Nephron (organoid): ENCODE measurements around the gene TET1.
A peak's percentile ranks its signal among the peaks of the same experiment; 100 is the strongest.

ENCODE experiments used
- H3K27ac Mint-ChIP-seq, 3 experiments: 2 replicates each; pipeline ENCODE4 v1.8.0; 2020; ENCODE audit warnings: mixed read lengths in 3 of 3, mild to moderate bottlenecking in 2 of 3, moderate library complexity in 1 of 3
- H3K27me3 Mint-ChIP-seq: 2 replicates; pipeline ENCODE4 v1.8.0; 2021; ENCODE audit warnings: low read depth, mild to moderate bottlenecking, moderate library complexity, mixed read lengths
- H3K36me3 Mint-ChIP-seq: 2 replicates; pipeline ENCODE4 v1.8.0; 2020; ENCODE audit warnings: low read depth, mixed read lengths
- H3K4me1 Mint-ChIP-seq: 2 replicates; pipeline ENCODE4 v1.8.0; 2020; ENCODE audit warnings: mixed read lengths
- H3K4me3 Mint-ChIP-seq, 3 experiments: 2 replicates each; pipeline ENCODE4 v1.8.0; 2020; ENCODE audit warnings: mild to moderate bottlenecking in 3 of 3, mixed read lengths in 3 of 3, moderate library complexity in 2 of 3
- H3K9me3 Mint-ChIP-seq: 2 replicates; pipeline ENCODE4 v1.8.0; 2020; ENCODE audit warnings: mixed read lengths
- TF ChIP-seq, protein P1 (sequence below), 3 experiments: fragments of 200-600 bp; sonication (generic); IDR thresholded peaks; one replicate each; pipeline ENCODE4 v1.5.0; 2021; ENCODE audit warnings: antibody characterized with exemption in 3 of 3; ENCODE audit not compliant: unreplicated experiment in 3 of 3

Gene TET1

DNA sequence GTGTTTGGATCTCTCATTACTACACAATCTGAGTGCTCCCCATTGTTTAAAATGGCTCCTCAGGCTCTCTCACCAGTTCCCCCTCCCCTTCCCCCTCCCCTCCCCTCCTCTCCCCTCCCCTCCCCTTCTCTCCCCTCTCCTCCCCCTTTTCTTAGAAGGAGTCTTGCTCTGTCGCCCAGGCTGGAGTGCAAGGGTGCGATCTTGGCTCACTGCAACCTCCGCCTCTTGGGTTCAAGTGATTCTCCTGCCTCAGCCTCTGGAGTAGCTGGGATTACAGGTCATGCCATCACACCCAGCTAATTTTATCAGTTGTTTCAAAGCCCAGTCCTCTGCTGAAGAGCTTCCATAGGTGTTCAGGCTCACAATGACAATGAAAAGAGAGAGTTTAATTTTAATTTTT, 157.3 kb downstream of the TET1 start:
- no peak overlapping the region for H3K27ac Mint-ChIP-seq
- peaks cover 5% of the 10 kb centered on the region for H3K36me3 Mint-ChIP-seq
- H3K4me1 Mint-ChIP-seq: peaks cover 6% of the 10 kb centered on the region
- H3K27me3 Mint-ChIP-seq: no peaks in the 10 kb centered on the region
- H3K9me3 Mint-ChIP-seq: no peaks in the 10 kb centered on the region
- TF ChIP-seq, protein P1, sequence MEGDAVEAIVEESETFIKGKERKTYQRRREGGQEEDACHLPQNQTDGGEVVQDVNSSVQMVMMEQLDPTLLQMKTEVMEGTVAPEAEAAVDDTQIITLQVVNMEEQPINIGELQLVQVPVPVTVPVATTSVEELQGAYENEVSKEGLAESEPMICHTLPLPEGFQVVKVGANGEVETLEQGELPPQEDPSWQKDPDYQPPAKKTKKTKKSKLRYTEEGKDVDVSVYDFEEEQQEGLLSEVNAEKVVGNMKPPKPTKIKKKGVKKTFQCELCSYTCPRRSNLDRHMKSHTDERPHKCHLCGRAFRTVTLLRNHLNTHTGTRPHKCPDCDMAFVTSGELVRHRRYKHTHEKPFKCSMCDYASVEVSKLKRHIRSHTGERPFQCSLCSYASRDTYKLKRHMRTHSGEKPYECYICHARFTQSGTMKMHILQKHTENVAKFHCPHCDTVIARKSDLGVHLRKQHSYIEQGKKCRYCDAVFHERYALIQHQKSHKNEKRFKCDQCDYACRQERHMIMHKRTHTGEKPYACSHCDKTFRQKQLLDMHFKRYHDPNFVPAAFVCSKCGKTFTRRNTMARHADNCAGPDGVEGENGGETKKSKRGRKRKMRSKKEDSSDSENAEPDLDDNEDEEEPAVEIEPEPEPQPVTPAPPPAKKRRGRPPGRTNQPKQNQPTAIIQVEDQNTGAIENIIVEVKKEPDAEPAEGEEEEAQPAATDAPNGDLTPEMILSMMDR (IDR thresholded peaks at IDR 0.05; ENCODE audit: unreplicated experiment in 3 of 3): no peak
- H3K4me3 Mint-ChIP-seq: no peak overlapping the region

DNA sequence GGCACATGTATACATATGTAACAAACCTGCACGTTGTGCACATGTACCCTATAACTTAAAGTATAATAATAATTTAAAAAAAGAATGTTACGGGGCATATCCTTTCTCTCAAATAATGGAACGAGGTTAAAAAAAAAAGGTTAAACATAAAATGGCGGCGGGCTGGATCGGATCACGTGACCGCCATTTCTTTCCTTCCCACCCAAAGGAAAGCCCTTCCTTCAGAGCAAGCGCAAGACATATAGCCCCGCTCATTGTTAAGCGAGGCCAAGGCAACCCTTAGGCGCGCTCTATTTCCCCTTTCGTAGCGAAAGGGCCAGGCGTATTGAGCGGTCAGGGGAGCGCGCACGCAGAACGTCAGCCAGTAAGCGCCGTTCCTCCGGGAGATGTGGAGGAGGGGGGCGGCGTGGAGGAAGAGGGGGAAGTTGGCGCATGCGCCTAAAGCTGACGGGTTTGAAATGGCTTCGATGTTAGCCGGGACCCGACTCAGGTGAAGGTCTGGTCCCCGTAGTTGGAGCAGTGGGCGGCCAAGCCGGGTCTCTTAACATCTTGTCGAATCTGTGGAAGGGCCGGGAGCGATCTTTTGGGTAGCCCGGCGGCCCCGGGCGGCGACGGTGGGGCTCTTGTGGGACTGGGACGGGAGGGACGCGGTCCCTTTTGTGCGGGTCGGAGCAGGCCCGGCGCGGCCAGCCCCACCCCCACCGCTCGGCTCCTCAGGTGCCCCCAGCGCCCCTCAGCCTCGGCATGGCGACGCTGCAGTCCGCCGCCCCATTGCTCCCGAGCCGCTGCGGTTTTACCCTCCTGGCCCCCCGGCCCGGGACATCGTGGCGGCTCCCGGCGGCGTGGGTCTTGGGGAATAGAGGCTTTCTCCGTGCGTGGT, 160.9 kb downstream of the TET1 start, which contains the start of gene CCAR1:
Gene CCAR1 (plus strand): TSS at position 447 of the 880 bp plus-strand sequence. CDS start 1,266 bp downstream, outside the sequence.
- Mint-ChIP-seq H3K27ac (peak within 1 kb of the TSS; percentile 94 to 99 (median 98)), H3K27me3 (no peaks in the 10 kb centered on the region), H3K4me3 (peak within 1 kb of the TSS; percentile 90 to 94 (median 93)), H3K4me1 (peaks cover 8% of the 10 kb centered on the region), H3K36me3 (peaks cover 25% of the 10 kb centered on the region), H3K9me3 (no peaks in the 10 kb centered on the region)
- TF ChIP-seq, protein P1 (IDR thresholded peaks at IDR 0.05; ENCODE audit: unreplicated experiment in 3 of 3): no peak

DNA sequence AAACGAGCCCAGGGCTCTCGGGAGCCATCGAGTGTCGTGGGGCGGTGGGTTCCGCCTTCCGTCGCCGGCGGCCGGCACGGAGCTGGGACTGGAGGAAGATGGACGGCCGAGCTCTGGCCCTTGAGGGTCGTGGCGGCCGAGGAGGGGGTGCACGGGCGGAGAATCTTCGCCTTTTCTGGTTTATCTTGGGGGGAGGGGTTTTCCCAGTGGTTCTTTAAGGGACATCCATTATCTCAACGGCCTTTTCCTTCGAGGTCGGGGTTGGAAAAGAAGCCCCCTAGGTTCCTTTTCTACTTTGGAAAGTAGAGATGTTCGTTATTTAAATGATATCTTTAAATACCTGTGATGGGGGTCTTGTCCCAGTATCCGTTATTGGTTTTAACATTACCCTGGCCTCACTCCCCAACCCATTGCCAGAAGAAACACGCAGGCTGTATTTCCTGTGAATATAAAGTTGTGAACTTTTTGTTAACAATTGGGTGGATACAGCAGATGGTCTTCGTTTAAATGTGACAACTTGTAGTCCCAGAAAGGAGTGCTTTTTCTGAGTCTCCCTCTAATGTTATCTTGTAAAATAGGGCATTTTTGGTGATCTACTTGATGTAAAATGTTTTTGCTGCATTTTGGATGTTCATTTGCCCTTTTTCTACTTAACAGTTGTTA, 161.7 kb downstream of the TET1 start:
- H3K4me1 Mint-ChIP-seq: peaks cover 8% of the 10 kb centered on the region
- TF ChIP-seq, protein P1 (IDR thresholded peaks at IDR 0.05; ENCODE audit: unreplicated experiment in 3 of 3): no peak

DNA sequence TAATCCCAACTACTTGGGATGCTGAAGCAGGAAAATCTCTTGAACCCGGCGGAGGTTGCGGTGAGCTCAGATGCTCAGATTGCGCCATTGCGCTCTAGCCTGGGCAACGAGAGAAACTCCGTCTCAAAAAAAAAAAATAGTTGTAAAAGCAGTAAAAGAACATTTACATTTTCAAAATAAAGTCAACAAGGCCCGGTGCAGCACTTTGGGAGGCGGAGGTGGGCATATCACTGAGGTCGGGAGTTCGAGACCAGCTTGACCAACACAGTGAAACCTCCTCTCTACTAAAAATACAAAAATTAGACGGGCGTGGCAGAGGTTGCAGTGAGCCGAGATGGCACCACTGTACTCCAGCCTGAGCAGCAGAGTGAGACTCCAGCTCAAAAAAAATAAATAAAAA, 164.9 kb downstream of the TET1 start:
- H3K36me3 Mint-ChIP-seq: peaks cover 52% of the 10 kb centered on the region
- H3K27ac Mint-ChIP-seq: no peak overlapping the region
- H3K27me3 Mint-ChIP-seq: no peaks in the 10 kb centered on the region
- peak overlapping the region in 2 of 3 experiments; percentile 15 to 34 for H3K4me3 Mint-ChIP-seq
- no peaks in the 10 kb centered on the region for H3K9me3 Mint-ChIP-seq
- peaks cover 8% of the 10 kb centered on the region for H3K4me1 Mint-ChIP-seq
- TF ChIP-seq, protein P1 (IDR thresholded peaks at IDR 0.05; ENCODE audit: unreplicated experiment in 3 of 3): no peak

More for the DNA sequence above, 161.7 kb downstream of the TET1 start:
- peak overlapping the region; percentile 73 to 99 (median 94) for H3K27ac Mint-ChIP-seq
- H3K36me3 Mint-ChIP-seq: peaks cover 30% of the 10 kb centered on the region
- H3K27me3 Mint-ChIP-seq: no peaks in the 10 kb centered on the region
- H3K4me3 Mint-ChIP-seq: peak overlapping the region; percentile 90 to 94 (median 93)
- no peaks in the 10 kb centered on the region for H3K9me3 Mint-ChIP-seq

DNA sequence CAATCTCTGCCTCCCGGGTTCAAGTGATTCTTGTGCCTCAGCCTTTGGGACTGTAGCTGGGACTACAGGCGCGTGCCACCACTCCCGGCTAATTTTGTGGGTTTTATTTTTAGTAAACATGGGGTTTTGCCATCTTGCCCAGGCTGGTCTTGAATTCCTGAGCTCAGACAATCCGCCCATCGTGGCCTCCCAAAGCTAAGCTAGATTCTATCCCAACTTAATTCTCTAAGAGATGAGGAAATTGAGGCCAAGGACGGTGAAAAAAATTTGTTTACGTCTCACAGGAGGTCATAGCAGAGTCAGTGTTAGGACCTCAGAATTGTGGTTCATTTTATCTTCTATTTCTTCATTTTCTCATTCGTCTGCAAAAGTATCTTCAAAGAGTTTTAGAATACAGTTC, 167.0 kb downstream of the TET1 start:
- H3K36me3 Mint-ChIP-seq: peaks cover 62% of the 10 kb centered on the region
- peaks cover 5% of the 10 kb centered on the region for H3K4me1 Mint-ChIP-seq
- TF ChIP-seq, protein P1 (IDR thresholded peaks at IDR 0.05; ENCODE audit: unreplicated experiment in 3 of 3): no peak
- H3K4me3 Mint-ChIP-seq: no peak overlapping the region
- no peak overlapping the region for H3K27ac Mint-ChIP-seq
- no peaks in the 10 kb centered on the region for H3K9me3 Mint-ChIP-seq
- H3K27me3 Mint-ChIP-seq: no peaks in the 10 kb centered on the region
